Gastroesophageal sphincter (tissue), 3 donors: ENCODE measurements around the gene SPAG17.

Experiments
- POLR2A ChIP-seq, 2 donors: fragments of 450-650 bp; IDR thresholded peaks; one replicate each; pipeline ENCODE4 v1.6.1; 2017; ENCODE audit warnings: antibody characterized with exemption in 2 of 2, mild to moderate bottlenecking in 2 of 2, moderate library complexity in 1 of 2
- POLR2AphosphoS5 ChIP-seq: sonication (generic); formaldehyde crosslinking; IDR thresholded peaks from one replicate; pipeline ENCODE4 v1.6.1; 2017; ENCODE audit warnings: antibody characterized with exemption
- TF ChIP-seq, protein P1 (sequence below), 4 experiments: fragments of 200-600 bp in 2 of 4; fragments of 450-650 bp in 2 of 4; sonication (generic) in 1 of 4; IDR thresholded peaks; one replicate each; pipeline ENCODE4 v1.5.1; 2017 to 2019; ENCODE audit warnings: antibody characterized with exemption in 4 of 4, mild to moderate bottlenecking in 2 of 4, moderate library complexity in 2 of 4

DNA sequence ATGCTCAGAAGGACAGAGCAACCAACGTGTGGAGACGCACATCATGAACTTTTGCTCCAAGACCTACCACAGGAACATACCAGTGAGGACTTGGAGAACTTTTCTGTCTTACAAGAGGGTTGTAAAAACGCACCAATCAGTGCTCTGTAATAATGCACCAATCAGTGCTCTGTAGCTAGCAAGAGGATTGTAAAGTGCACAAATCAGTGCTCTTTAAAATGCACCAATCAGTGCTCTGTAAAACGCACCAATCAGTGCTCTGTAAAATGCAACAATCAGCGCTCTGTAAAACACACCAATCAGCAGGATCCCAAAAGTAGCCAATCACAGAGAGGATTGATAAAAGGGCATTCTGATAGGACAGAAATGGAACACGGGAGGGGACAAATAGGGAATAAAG is 40.4 kb upstream of the SPAG17 start:
- TF ChIP-seq, protein P1, sequence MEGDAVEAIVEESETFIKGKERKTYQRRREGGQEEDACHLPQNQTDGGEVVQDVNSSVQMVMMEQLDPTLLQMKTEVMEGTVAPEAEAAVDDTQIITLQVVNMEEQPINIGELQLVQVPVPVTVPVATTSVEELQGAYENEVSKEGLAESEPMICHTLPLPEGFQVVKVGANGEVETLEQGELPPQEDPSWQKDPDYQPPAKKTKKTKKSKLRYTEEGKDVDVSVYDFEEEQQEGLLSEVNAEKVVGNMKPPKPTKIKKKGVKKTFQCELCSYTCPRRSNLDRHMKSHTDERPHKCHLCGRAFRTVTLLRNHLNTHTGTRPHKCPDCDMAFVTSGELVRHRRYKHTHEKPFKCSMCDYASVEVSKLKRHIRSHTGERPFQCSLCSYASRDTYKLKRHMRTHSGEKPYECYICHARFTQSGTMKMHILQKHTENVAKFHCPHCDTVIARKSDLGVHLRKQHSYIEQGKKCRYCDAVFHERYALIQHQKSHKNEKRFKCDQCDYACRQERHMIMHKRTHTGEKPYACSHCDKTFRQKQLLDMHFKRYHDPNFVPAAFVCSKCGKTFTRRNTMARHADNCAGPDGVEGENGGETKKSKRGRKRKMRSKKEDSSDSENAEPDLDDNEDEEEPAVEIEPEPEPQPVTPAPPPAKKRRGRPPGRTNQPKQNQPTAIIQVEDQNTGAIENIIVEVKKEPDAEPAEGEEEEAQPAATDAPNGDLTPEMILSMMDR (IDR thresholded peaks at IDR 0.05): no peak
- TF ChIP-seq POLR2A (IDR thresholded peaks at IDR 0.05) (no peak), POLR2AphosphoS5 (no peak)
